Tibial nerve (tissue), 4 donors: ENCODE measurements around the gene LRRC27.

ENCODE experiments used
- EP300 ChIP-seq, 2 donors: sonication (generic); formaldehyde crosslinking; IDR thresholded peaks; one replicate each; pipeline ENCODE4 v1.6.1; 2017; ENCODE audit warnings: antibody characterized with exemption in 2 of 2, mild to moderate bottlenecking in 1 of 2
- POLR2A ChIP-seq, 2 donors: fragments of 450-650 bp; IDR thresholded peaks; one replicate each; pipeline ENCODE4 v1.6.1; 2017; ENCODE audit warnings: antibody characterized with exemption in 2 of 2, mild to moderate bottlenecking in 2 of 2, moderate library complexity in 2 of 2
- TF ChIP-seq, protein P1 (sequence below), 5 experiments: fragments of 200-600 bp in 3 of 5; fragments of 450-650 bp in 2 of 5; sonication (generic) in 3 of 5; IDR thresholded peaks; one replicate each; pipeline ENCODE4 v1.5.1; 2016 to 2019; ENCODE audit warnings: antibody characterized with exemption in 5 of 5, mild to moderate bottlenecking in 3 of 5, moderate library complexity in 2 of 5

DNA sequence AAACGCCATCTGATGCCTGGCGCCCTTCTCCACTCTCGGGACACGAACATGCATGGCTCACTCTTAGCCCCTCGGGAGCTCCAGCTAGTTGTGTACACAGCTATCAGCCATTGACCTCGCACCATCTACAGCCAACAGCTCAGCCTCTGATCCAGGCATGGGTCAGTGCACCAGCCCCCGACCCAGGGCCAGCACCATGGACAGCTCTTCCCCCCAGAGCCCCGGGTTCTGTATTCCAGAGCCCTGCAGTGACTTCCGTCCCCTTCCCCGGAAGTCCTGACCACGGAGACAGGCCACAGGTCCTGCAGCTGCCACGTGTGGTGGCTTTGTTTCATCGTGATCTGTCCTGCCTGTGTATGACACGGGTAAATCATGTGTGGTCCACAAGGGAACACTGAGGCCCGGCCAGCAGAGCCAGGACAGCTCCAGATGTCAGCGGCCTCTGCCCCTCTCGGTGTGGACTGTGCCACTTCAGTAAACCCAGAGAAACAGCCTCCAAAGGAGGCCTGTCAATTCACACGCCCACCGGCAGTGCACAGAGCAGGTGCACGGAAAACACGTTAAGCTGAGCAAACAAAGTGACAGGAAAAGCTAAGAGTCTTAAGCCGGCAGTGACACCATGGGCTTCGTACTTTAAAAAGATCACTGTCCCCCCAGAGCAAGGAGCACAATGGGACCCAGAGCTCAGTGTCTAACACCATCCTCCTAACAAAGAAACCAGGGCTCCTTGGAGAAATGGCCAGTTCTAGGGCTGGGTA lies 37.3 kb upstream of the LRRC27 start:
- TF ChIP-seq, protein P1, sequence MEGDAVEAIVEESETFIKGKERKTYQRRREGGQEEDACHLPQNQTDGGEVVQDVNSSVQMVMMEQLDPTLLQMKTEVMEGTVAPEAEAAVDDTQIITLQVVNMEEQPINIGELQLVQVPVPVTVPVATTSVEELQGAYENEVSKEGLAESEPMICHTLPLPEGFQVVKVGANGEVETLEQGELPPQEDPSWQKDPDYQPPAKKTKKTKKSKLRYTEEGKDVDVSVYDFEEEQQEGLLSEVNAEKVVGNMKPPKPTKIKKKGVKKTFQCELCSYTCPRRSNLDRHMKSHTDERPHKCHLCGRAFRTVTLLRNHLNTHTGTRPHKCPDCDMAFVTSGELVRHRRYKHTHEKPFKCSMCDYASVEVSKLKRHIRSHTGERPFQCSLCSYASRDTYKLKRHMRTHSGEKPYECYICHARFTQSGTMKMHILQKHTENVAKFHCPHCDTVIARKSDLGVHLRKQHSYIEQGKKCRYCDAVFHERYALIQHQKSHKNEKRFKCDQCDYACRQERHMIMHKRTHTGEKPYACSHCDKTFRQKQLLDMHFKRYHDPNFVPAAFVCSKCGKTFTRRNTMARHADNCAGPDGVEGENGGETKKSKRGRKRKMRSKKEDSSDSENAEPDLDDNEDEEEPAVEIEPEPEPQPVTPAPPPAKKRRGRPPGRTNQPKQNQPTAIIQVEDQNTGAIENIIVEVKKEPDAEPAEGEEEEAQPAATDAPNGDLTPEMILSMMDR (IDR thresholded peaks at IDR 0.05): no peak
- TF ChIP-seq EP300 (IDR thresholded peaks at IDR 0.05) (no peak), POLR2A (IDR thresholded peaks at IDR 0.05) (no peak)
